SK-N-SH (cell line): ENCODE measurements around the gene FGB. TPM values are rescaled to one million over a fixed set of nuclear protein-coding genes. Genes with fewer than 3 reads are reported as not detected.

Experiments used
- CTCF ChIA-PET: fragments of 300-600, 350-600 bp; formaldehyde crosslinking; extraction: SDS; loops from one replicate; lab custom pipeline; 2021; lab: Yijun Ruan, JAX
- POLR2A ChIA-PET: fragments of 350-600 bp; sonication (Branson Sonifier 250); formaldehyde crosslinking; extraction: SDS; loops from one replicate; lab custom pipeline; 2020; ENCODE audit warnings: antibody characterized with exemption, inconsistent platforms; lab: Yijun Ruan, JAX
- DNase-seq: peaks from one replicate; pipeline ENCODE4 v3.0.0; 2012
- H2AFZ ChIP-seq: fragments of 200-600 bp; sonication (generic); 2 replicates; pipeline ENCODE4 v1.8.1; 2016; ENCODE audit warnings: antibody characterized with exemption, mild to moderate bottlenecking, low read depth
- H3F3A ChIP-seq: fragments of 200-600 bp; sonication (generic); replicated peaks from 2 replicates; pipeline ENCODE3; 2016; ENCODE audit warnings: antibody characterized with exemption, mild to moderate bottlenecking; ENCODE audit not compliant: insufficient read depth
- H3K27ac ChIP-seq, 2 experiments: fragments of 200-500 bp in 1 of 2; fragments of 200-600 bp in 1 of 2; sonication (Bioruptor generic) in 1 of 2; sonication (generic), shearing (Covaris generic) in 1 of 2; 2 replicates each; pipeline versions ENCODE4 v1.5.1 to v1.6.1; 2014 to 2016; ENCODE audit warnings: low read depth in 2 of 2, inconsistent platforms in 1 of 2, low read length in 1 of 2, mild to moderate bottlenecking in 1 of 2, mixed read lengths in 1 of 2
- H3K27me3 ChIP-seq: fragments of 200-600 bp; sonication (generic), shearing (Covaris generic); 2 replicates; pipeline ENCODE4 v1.6.1; 2016; ENCODE audit warnings: mixed run types; ENCODE audit not compliant: insufficient read depth
- H3K36me3 ChIP-seq, 2 experiments: fragments of 200-500 bp in 1 of 2; fragments of 200-600 bp in 1 of 2; sonication (Bioruptor generic) in 1 of 2; sonication (generic) in 1 of 2; replicated peaks in 1 of 2; 2 replicates each; pipeline versions ENCODE3 to v1.5.1; 2014 to 2016; ENCODE audit warnings: low read length in 1 of 2, mild to moderate bottlenecking in 1 of 2; ENCODE audit not compliant: insufficient read depth in 2 of 2, control insufficient read depth in 1 of 2
- H3K4me1 ChIP-seq, 2 experiments: fragments of 200-500 bp in 1 of 2; fragments of 200-600 bp in 1 of 2; sonication (Bioruptor generic) in 1 of 2; sonication (generic), shearing (Covaris generic) in 1 of 2; 2 replicates each; pipeline versions ENCODE4 v1.5.1 to v1.6.1; 2014 to 2016; ENCODE audit warnings: low read depth in 1 of 2, low read length in 1 of 2, mixed run types in 1 of 2; ENCODE audit not compliant: insufficient read depth in 2 of 2, control insufficient read depth in 1 of 2
- H3K4me2 ChIP-seq: fragments of 200-600 bp; sonication (generic), shearing (Covaris generic); 2 replicates; pipeline ENCODE4 v1.6.1; 2017; ENCODE audit warnings: mixed run types
- H3K4me3 ChIP-seq, 2 experiments: fragments of 200-500 bp in 1 of 2; fragments of 200-600 bp in 1 of 2; sonication (Bioruptor generic) in 1 of 2; sonication (generic), shearing (Covaris generic) in 1 of 2; 2 replicates each; pipeline versions ENCODE4 v1.5.1 to v1.8.1; 2014 to 2016; ENCODE audit warnings: low read depth in 2 of 2, inconsistent platforms in 1 of 2, low read length in 1 of 2, mild to moderate bottlenecking in 1 of 2, mixed read lengths in 1 of 2, moderate library complexity in 1 of 2
- H3K79me2 ChIP-seq: fragments of 200-600 bp; sonication (generic); 2 replicates; pipeline ENCODE4 v1.8.1; 2017; ENCODE audit warnings: mild to moderate bottlenecking; ENCODE audit not compliant: insufficient read depth
- H3K9ac ChIP-seq: fragments of 200-600 bp; sonication (generic); 2 replicates; pipeline ENCODE4 v1.6.1; 2017; ENCODE audit warnings: mixed run types
- H3K9me2 ChIP-seq: fragments of 200-600 bp; sonication (generic); 2 replicates; pipeline ENCODE4 v1.6.1; 2017; ENCODE audit warnings: mixed run types
- H3K9me3 ChIP-seq: fragments of 200-600 bp; sonication (generic); 2 replicates; pipeline ENCODE4 v1.6.1; 2017; ENCODE audit warnings: mixed run types, mild to moderate bottlenecking, moderate library complexity
- H4K20me1 ChIP-seq: fragments of 200-600 bp; sonication (generic); 2 replicates; pipeline ENCODE4 v1.6.1; 2017; ENCODE audit warnings: mild to moderate bottlenecking, mixed run types; ENCODE audit not compliant: insufficient read depth
- ELF1 ChIP-seq: IDR thresholded peaks from 2 replicates; pipeline ENCODE4 v1.4.0; 2012
- EP300 ChIP-seq, 2 experiments: IDR thresholded peaks; 2 replicates each; pipeline versions ENCODE4 v1.4.0 to v1.6.1; 2012; ENCODE audit warnings: borderline replicate concordance in 1 of 2, low read depth in 1 of 2, low read length in 1 of 2
- FOXM1 ChIP-seq: IDR thresholded peaks from 2 replicates; pipeline ENCODE4 v1.4.0; 2012; ENCODE audit warnings: low read depth, mild to moderate bottlenecking
- GABPA ChIP-seq: IDR thresholded peaks from 2 replicates; pipeline ENCODE4 v1.4.0; 2012; ENCODE audit warnings: low read depth, mild to moderate bottlenecking
- MXI1 ChIP-seq: IDR thresholded peaks from 2 replicates; pipeline ENCODE4 v1.6.1; 2012; ENCODE audit warnings: mild to moderate bottlenecking, low read depth, low read length, improper control_type of control experiment
- POLR2AphosphoS5 ChIP-seq: IDR thresholded peaks from 2 replicates; pipeline ENCODE4 v1.6.1; 2012; ENCODE audit warnings: low read depth, low read length
- RFX5 ChIP-seq: IDR thresholded peaks from 2 replicates; pipeline ENCODE4 v1.6.1; 2012; ENCODE audit warnings: mild to moderate bottlenecking, improper control_type of control experiment, low read length
- RXRA ChIP-seq: IDR thresholded peaks from 2 replicates; pipeline ENCODE4 v1.4.0; 2012; ENCODE audit warnings: low read depth, mild to moderate bottlenecking, borderline replicate concordance
- TAF1 ChIP-seq: IDR thresholded peaks from 2 replicates; pipeline ENCODE4 v1.6.1; 2012; ENCODE audit warnings: low read depth, mild to moderate bottlenecking, low read length, moderate library complexity, borderline replicate concordance
- TCF12 ChIP-seq: IDR thresholded peaks from 2 replicates; pipeline ENCODE4 v1.4.0; 2012
- WGBS: methylation state at CpG from one replicate; pipeline ENCODE4 v1.1.6; 2017; ENCODE audit warnings: low lambda C conversion rate; 5-methylcytosine and 5-hydroxymethylcytosine counted together
- polyA plus RNA-seq, 3 experiments: library from polyadenylated mRNA; depleted of rRNA; stranded (reverse); fragments of >200 nt; gene quantifications; 2 replicates each; pipeline ENCODE4 v1.2.3, GENCODE V29; 2012
- TF ChIP-seq, protein P1 (sequence below): fragments of 150-350 bp; IDR thresholded peaks from 2 replicates; pipeline ENCODE4 v1.6.1; 2017; ENCODE audit warnings: antibody characterized with exemption, low read length, low read depth, borderline replicate concordance
- TF ChIP-seq, protein P2 (sequence below): IDR thresholded peaks from 2 replicates; pipeline ENCODE4; 2012
- TF ChIP-seq, protein P3 (sequence below): fragments of 150-350 bp; IDR thresholded peaks from 2 replicates; pipeline ENCODE4 v1.6.1; 2016; ENCODE audit warnings: mild to moderate bottlenecking, low read depth, low read length
- TF ChIP-seq, protein P4 (sequence below): IDR thresholded peaks from 2 replicates; pipeline ENCODE4 v1.6.1; 2012; ENCODE audit warnings: mild to moderate bottlenecking, low read depth, low read length, moderate library complexity

FGB gene
- polyA plus RNA-seq, 1 of the 3 experiments (the other 2 are of a cell fraction), result not detected

DNA sequence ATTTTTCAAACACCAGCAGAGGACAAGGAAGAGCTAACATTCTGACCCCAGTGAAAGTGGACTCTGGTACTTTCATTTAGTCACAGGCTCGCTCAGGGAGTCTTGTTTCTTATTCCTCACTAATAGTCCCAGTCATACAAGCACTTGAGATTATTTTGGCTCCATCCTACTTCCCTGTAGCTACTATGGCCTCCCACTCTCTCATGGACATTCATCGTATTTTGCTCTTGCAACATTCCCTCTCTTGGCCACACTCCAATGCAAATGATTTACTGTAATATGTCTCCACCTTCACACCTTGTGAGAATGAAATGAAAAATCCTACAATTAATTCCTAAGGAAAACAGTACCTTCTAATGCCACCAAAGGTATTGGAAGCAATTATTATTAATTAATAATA, 33.9 kb upstream of the FGB start (continued):
- no peak for TF ChIP-seq ELF1
- TF ChIP-seq GABPA, result no peak
- TF ChIP-seq, protein P1, sequence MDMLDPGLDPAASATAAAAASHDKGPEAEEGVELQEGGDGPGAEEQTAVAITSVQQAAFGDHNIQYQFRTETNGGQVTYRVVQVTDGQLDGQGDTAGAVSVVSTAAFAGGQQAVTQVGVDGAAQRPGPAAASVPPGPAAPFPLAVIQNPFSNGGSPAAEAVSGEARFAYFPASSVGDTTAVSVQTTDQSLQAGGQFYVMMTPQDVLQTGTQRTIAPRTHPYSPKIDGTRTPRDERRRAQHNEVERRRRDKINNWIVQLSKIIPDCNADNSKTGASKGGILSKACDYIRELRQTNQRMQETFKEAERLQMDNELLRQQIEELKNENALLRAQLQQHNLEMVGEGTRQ, result no peak
- TF ChIP-seq, protein P2, sequence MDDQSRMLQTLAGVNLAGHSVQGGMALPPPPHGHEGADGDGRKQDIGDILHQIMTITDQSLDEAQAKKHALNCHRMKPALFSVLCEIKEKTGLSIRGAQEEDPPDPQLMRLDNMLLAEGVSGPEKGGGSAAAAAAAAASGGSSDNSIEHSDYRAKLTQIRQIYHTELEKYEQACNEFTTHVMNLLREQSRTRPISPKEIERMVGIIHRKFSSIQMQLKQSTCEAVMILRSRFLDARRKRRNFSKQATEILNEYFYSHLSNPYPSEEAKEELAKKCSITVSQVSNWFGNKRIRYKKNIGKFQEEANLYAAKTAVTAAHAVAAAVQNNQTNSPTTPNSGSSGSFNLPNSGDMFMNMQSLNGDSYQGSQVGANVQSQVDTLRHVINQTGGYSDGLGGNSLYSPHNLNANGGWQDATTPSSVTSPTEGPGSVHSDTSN, result no peak
- TF ChIP-seq TCF12, result no peak

DNA sequence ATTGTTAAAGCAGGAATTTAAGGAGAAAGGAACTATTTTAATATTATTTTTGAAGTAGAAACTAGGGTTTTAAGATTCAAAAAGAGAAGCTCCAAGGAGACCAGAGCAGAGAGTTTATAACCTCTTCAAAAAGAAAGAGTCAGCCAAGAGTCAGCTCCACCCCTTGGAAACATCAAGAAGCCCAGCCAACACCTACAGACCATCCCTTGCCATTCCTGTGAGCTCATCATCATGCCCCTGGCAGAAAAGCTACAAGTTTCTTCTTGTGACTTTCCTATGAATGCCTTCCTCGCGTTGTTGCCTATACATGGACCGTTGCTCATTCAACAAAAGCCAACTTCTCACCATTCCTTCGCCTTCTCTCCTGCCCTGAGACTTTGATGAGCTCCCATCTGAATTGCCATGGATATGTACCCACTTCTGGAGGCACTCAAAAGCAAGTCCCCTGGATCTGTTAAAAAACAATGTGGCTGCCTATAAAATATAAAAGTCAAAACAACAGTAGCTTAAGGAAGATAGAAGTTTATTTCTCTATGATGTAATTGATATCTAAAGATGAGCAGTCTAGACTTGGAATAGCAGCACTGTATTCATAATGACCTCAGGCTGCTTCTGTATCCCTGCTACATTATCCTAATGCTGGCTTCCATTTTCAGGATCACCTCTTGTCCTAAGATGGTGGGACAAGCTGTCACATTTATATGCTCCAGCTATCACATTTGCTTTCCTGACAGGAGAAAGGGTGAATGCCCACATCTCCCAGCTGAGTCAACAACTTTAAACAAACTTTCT, 32.9 kb upstream of the FGB start:
- Histone ChIP-seq H4K20me1 (no peaks in the 10 kb centered on the region), H3K4me1 (0 out of 4 replicates have a peak, but pooled peaks cover 0 to 6% of the 10 kb centered on the region in 2 experiments), H3K9ac (no peak overlapping the region), H3K4me3 (no peak overlapping the region), H3K9me3 (no peaks in the 10 kb centered on the region), H3K27me3 (peaks cover 2% of the 10 kb centered on the region; the same call in 1 of the 2 replicates), H3K4me2 (no peak overlapping the region), H3K36me3 (peaks cover 0 to under 1% of the 10 kb centered on the region in 2 experiments), H2AFZ (no peak overlapping the region), H3F3A (peaks cover 10% of the 10 kb centered on the region), H3K9me2 (no peaks in the 10 kb centered on the region), H3K27ac (no peak overlapping the region), H3K79me2 (no peaks in the 10 kb centered on the region)
- CTCF ChIA-PET, result interaction anchor here (0.8 to 1.1 kb wide), 4 partner anchors 21 to 93 kb away, joined by 3 read pairs; no protein-coding TSS in a partner anchor
- WGBS, result 51% methylated on average over 4 of the region's 4 CpGs
- POLR2A ChIA-PET, result no interaction called here
- no peak for DNase-seq
- TF ChIP-seq TCF12, result no peak
- no peak for TF ChIP-seq TAF1

DNA sequence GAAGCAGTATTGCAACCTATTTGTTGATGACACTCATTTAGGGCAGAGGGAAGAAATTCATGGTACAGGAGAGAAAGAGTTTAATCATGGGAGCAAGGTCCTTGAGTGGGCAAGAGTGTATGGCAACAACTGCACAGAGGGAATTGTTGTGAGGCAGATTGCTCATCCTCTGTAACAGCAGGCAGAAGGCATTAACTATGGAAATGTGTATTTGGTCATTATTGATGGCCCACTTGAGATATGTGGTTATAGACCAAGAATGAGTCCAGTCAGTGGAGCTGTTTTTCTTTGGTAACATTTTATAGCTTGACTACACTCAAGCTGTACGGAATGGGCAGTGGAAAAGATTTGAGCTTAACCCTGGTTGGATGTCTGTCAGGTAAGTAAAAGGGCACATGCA, 28.5 kb upstream of the FGB start:
- H2AFZ ChIP-seq, result no peak overlapping the region
- H4K20me1 ChIP-seq, result no peaks in the 10 kb centered on the region
- H3K27me3 ChIP-seq, result no peaks in the 10 kb centered on the region
- no peaks in the 10 kb centered on the region for H3K79me2 ChIP-seq
- H3K9me3 ChIP-seq, result no peaks in the 10 kb centered on the region
- H3F3A ChIP-seq, result peaks cover 23% of the 10 kb centered on the region
- no peak overlapping the region for H3K9ac ChIP-seq
- ChIA-PET CTCF (interaction anchor here (1.0 kb wide), 1 partner anchor 18 kb away, joined by 4 read pairs; no protein-coding TSS in a partner anchor), POLR2A (no interaction called here)
- WGBS, result 89% methylated on average over 1 of the region's 1 CpG
- H3K4me1 ChIP-seq, result 0 out of 4 replicates have a peak, but pooled peaks cover 0 to 6% of the 10 kb centered on the region in 2 experiments
- H3K4me2 ChIP-seq, result no peak overlapping the region
- no peak for DNase-seq
- H3K27ac ChIP-seq, result no peak overlapping the region
- H3K36me3 ChIP-seq, result peaks cover 41% of the 10 kb centered on the region in 2 experiments
- no peaks in the 10 kb centered on the region for H3K9me2 ChIP-seq
- no peak overlapping the region for H3K4me3 ChIP-seq
- TF ChIP-seq, protein P2, result no peak
- TF ChIP-seq, protein P1, result no peak
- TF ChIP-seq TCF12, result no peak
- TF ChIP-seq POLR2AphosphoS5, result no peak
- no peak for TF ChIP-seq RFX5
- no peak for TF ChIP-seq MXI1
- TF ChIP-seq, protein P3, sequence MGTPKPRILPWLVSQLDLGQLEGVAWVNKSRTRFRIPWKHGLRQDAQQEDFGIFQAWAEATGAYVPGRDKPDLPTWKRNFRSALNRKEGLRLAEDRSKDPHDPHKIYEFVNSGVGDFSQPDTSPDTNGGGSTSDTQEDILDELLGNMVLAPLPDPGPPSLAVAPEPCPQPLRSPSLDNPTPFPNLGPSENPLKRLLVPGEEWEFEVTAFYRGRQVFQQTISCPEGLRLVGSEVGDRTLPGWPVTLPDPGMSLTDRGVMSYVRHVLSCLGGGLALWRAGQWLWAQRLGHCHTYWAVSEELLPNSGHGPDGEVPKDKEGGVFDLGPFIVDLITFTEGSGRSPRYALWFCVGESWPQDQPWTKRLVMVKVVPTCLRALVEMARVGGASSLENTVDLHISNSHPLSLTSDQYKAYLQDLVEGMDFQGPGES, result no peak
- TF ChIP-seq, protein P4, sequence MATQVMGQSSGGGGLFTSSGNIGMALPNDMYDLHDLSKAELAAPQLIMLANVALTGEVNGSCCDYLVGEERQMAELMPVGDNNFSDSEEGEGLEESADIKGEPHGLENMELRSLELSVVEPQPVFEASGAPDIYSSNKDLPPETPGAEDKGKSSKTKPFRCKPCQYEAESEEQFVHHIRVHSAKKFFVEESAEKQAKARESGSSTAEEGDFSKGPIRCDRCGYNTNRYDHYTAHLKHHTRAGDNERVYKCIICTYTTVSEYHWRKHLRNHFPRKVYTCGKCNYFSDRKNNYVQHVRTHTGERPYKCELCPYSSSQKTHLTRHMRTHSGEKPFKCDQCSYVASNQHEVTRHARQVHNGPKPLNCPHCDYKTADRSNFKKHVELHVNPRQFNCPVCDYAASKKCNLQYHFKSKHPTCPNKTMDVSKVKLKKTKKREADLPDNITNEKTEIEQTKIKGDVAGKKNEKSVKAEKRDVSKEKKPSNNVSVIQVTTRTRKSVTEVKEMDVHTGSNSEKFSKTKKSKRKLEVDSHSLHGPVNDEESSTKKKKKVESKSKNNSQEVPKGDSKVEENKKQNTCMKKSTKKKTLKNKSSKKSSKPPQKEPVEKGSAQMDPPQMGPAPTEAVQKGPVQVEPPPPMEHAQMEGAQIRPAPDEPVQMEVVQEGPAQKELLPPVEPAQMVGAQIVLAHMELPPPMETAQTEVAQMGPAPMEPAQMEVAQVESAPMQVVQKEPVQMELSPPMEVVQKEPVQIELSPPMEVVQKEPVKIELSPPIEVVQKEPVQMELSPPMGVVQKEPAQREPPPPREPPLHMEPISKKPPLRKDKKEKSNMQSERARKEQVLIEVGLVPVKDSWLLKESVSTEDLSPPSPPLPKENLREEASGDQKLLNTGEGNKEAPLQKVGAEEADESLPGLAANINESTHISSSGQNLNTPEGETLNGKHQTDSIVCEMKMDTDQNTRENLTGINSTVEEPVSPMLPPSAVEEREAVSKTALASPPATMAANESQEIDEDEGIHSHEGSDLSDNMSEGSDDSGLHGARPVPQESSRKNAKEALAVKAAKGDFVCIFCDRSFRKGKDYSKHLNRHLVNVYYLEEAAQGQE, result no peak
- TF ChIP-seq FOXM1, result no peak
- TF ChIP-seq RXRA, result no peak
- no peak for TF ChIP-seq EP300 (IDR thresholded peaks at IDR 0.05; ENCODE audit: borderline replicate concordance in 1 of 2, low read depth in 1 of 2, low read length in 1 of 2)
